Adrenal gland (tissue), 5 donors: ENCODE data around the gene TEN1.

Experiments used
- CTCF ChIP-seq, 6 experiments: fragments of 450-650 bp in 4 of 6; fragments of 200-600 bp in 2 of 6; sonication (generic) in 1 of 6; IDR thresholded peaks; 1 replicate in 5 of 6; 2 replicates in 1 of 6; pipeline versions ENCODE4 v1.5.1 to v1.8.0; 2016 to 2021; ENCODE audit warnings: antibody characterized with exemption in 6 of 6, mild to moderate bottlenecking in 2 of 6, moderate library complexity in 1 of 6
- POLR2A ChIP-seq, 2 donors: fragments of 450-650 bp; IDR thresholded peaks; one replicate each; pipeline ENCODE4 v1.6.1; 2017; ENCODE audit warnings: antibody characterized with exemption in 2 of 2, mild to moderate bottlenecking in 2 of 2, moderate library complexity in 1 of 2
- donor health status: DM: no; HTN: no; CAD: no.

DNA sequence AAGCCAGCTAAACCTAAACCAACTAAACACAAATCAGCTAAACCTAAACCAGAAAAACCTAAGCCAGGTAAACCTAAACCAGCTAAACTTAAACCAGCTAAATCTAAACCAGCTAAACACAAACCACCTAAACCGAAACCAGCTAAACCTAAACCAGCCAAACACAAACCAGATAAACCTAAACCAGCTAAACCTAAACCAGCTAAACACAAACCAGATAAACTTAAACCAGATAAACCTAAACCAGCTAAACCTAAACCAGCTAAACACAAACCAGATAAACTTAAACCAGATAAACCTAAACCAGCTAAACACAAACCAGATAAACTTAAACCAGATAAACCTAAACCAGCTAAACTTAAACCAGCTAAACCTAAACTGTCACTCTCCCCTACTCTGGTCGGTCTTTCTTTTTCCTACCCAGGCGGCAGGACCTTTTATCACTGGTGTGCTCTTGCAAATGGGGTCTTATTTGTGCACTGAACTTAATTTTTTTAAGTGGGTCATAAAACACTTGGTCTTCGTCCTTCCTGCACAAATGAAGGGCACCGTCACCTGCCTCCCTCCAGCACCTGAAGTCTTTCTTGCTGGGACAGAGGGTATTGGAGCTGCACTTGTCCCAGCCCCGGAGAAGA is 40.9 kb downstream of the TEN1 start:
- TF ChIP-seq CTCF (IDR thresholded peaks at IDR 0.05) (no peak), POLR2A (IDR thresholded peaks at IDR 0.05) (no peak)
